ENCODE data around the gene CYP4Z1.
"Not testable (repeated sequence)": the region's sequence is repeated elsewhere in the genome, so short reads cannot be mapped to it uniquely, and the experiment has no call there.

The CYP4Z1 gene

DNA sequence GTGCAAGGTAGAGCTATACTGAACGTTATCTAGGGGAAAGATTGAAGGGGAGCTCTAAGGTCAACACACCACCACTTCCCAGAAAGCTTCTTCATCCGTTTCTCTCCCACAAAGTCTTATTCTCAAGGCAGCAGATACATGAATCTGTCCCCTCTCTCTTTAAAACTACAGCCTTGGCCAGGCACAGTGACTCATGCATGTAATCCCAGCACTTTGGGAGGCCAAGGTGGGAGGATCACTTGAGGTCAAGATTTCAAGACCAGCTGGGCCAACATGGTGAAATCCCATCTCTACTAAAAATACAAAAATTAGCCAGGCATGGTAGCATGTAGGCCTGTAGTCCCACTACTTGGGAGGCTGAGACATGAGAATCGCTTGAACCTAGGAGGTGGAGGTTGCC is 35.4 kb upstream of the CYP4Z1 start:
- no peak for TF ChIP-seq CTCF (IDR thresholded peaks at IDR 0.05; ENCODE audit: extremely low read depth, missing control alignments)
- DNase-seq (ENCODE audit: low spot score): no peak

DNA sequence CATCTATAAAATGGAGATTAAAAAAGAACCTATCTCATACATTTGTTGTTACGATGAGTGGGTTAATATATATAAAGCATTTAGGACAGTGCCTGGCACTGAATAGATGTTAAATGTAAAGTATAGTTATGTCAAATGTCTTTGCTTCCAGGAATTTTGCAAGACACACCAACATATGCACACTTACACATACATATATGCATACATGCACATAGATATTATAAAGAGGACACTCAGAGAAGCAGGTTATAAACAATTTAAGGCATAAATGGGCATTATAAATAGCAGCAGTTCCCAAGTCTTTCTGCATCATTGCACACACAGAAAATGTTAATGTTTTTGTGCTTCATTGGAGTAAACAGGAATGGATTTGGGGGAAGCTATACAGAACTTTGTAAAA is 30.3 kb upstream of the CYP4Z1 start:
- DNase-seq (ENCODE audit: low spot score): no peak
- no peak for TF ChIP-seq CTCF (IDR thresholded peaks at IDR 0.05; ENCODE audit: extremely low read depth, missing control alignments)

DNA sequence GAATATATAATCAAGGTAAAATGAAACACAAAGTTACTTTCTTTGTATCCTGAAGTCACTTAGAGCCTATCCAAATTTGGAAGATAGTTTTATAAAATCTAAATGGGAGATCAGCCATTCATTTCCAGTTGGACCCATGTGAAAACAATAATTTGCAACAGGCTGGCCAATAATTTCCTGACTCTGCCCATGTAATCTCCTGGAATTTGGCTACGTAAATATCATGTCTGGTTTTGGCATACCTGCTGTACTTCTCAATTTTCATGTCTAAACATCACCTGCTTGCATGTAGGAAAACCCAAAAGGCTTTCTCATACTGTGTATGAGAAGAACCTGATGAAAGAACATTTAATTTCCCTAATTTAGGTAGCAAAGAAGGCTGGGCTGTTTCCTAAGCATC is 7.7 kb upstream of the CYP4Z1 start:
- TF ChIP-seq CTCF (IDR thresholded peaks at IDR 0.05; ENCODE audit: extremely low read depth, missing control alignments): no peak
- DNase-seq (ENCODE audit: low spot score): no peak

GRCh38 chr1:47069080-47069479 is 2.0 kb downstream of the CYP4Z1 start:
- DNase-seq (ENCODE audit: low spot score): not testable (repeated sequence)

DNA sequence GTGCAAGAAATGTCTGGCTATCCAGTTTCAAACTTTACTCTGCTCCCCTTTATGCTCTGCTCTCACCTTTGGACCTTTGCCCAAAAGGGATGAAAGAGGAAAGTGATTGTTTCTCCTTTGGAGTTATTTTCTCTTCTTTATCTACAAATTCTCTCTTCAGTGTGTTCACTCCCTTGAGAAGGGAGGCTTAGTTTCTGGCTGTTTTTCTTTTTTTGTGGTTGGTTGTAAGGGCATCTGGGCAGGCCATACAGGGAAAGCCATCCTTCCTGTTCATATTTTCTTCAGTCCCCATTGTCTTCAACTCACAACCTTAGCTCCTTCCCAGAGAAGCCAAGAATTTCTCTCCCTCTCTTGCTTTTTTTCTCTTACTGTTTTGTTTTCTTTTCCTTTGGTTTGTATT is 2.5 kb downstream of the CYP4Z1 start:
- DNase-seq (ENCODE audit: low spot score): not testable (repeated sequence)

DNA sequence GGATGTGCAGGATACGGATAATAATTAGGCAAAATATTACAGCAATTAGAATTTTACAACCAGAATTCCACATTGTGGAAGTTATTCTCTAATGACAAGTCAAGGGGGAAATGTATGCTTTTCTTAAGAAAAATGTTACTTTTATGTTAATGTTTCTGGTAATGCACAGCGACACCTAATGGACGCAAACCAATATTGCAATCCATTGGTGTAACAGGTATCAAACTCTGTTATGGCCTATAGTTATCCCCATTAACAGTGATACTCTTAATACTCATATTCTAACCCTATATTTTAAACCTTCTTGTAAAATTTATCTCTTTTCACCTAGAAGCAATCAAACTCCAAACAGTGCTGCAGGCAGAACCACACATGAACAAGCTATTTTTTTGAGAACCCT is 22.3 kb downstream of the CYP4Z1 start:
- TF ChIP-seq CTCF (IDR thresholded peaks at IDR 0.05; ENCODE audit: extremely low read depth, missing control alignments): peak; percentile 45
- DNase-seq (ENCODE audit: low spot score): not testable (repeated sequence)

DNA sequence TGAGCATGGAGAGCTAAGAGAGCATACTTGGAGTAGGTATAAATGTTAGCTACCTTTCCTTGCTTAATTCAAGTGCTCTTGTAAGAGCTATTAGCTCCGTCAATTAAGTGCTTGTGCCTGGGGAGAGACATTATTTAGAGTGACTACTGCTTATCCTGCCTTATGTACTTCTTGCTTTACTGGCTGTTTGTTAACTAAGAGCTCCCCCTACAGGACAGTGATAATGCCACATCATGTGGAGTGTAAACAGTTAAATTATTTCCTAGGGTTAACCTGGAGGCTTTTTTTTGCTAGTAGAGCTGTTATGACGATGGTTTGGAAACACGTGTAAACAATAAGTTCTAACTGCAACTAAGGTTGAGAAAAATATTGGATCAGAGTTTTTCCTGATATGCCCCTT is 24.4 kb downstream of the CYP4Z1 start:
- DNase-seq (ENCODE audit: low spot score): not testable (repeated sequence)

- DNase-seq (ENCODE audit: low spot score): no peak
- TF ChIP-seq CTCF (IDR thresholded peaks at IDR 0.05; ENCODE audit: extremely low read depth, missing control alignments): no peak
Observed at GRCh38 chr1:47104816-47105215, 37.8 kb downstream of the CYP4Z1 start.

DNA sequence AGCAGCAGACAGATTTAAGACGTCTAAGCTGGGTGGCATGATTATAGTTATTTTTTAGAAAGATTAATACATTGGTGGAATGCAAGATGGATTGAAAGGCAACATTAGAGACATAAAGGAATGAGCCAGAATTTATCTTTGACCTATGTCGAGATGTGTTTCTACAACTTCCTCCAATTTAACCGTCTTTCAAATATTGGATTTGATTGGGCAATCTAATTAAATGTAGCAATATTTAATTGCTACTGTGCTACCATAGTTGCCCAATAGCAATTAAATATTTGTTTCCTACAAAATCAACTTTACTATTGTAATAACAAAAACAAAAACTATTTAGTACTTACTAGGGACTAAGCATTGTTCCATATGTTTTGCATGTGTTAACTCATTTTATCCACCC is 39.8 kb downstream of the CYP4Z1 start:
- DNase-seq (ENCODE audit: low spot score): no peak

GRCh38 chr1:47107851-47108574 is 41.0 kb downstream of the CYP4Z1 start:
- not testable (repeated sequence) for DNase-seq (ENCODE audit: low spot score)

More for the DNA sequence above, 39.8 kb downstream of the CYP4Z1 start:
- TF ChIP-seq CTCF (IDR thresholded peaks at IDR 0.05; ENCODE audit: extremely low read depth, missing control alignments): no peak

- DNase-seq (ENCODE audit: low spot score): not testable (repeated sequence)
Observed at GRCh38 chr1:47109482-47109881, 42.5 kb downstream of the CYP4Z1 start.

Measured in GM20000 (cell line).